Measurements from ENCODE around the gene UGT1A8. TPM values are rescaled to one million over a fixed set of nuclear protein-coding genes. Genes with fewer than 3 reads are reported as not detected.

Gene UGT1A8
- total and polyA plus RNA-seq, 9 of the 15 experiments (the other 6 are each of a cell fraction or from before 2014, with no cell fraction given) = 0.04 TPM; not detected in 8

DNA sequence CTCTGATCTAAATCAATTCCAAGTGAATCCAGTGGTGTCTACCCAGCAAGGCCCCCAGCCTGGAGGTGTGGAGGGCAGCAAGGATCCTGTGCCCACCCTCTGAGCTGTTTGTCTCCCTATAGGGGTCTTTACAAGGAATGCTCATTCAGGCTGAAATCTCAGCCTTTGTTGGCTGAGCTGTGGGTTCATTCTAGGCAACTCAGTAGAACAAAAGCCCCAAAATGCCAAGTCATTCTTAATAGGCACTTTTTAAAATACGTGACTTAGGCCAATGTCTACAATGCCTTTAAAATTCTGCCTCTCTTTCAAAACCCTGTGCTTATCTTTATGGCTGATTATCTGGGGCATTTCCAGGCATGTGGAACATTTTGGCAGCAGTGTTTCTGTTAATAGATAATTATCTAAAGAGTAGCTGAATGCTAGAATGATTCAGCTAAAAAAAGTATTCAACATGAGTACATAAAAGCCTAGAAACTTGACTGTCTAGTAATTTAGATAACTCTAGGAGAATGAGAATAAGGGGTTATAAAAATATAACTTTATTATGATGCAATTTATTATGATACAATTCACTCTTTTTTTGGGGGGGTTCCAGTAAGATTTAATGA is 82.7 kb downstream of the UGT1A8 start (continued):
- TF ChIP-seq, protein P1, sequence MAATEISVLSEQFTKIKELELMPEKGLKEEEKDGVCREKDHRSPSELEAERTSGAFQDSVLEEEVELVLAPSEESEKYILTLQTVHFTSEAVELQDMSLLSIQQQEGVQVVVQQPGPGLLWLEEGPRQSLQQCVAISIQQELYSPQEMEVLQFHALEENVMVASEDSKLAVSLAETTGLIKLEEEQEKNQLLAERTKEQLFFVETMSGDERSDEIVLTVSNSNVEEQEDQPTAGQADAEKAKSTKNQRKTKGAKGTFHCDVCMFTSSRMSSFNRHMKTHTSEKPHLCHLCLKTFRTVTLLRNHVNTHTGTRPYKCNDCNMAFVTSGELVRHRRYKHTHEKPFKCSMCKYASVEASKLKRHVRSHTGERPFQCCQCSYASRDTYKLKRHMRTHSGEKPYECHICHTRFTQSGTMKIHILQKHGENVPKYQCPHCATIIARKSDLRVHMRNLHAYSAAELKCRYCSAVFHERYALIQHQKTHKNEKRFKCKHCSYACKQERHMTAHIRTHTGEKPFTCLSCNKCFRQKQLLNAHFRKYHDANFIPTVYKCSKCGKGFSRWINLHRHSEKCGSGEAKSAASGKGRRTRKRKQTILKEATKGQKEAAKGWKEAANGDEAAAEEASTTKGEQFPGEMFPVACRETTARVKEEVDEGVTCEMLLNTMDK (IDR thresholded peaks at IDR 0.05; ENCODE audit: borderline replicate concordance, insufficient read depth, low read depth, low read length, poor library complexity, severe bottlenecking) = no peak
- TF ChIP-seq KLF6 (CRISPR knock-in tag; IDR thresholded peaks at IDR 0.05; ENCODE audit: borderline replicate concordance) (no peak), MCM2 (IDR thresholded peaks at IDR 0.05; ENCODE audit: low read depth) (no peak), ETS2 (tag; IDR thresholded peaks at IDR 0.05; ENCODE audit: borderline replicate concordance, poor library complexity, severe bottlenecking) (no peak), GATAD2B (IDR thresholded peaks at IDR 0.05; ENCODE audit: borderline replicate concordance) (peak; percentile 90), EP300 (IDR thresholded peaks at IDR 0.05; ENCODE audit: low read length) (peak; percentile 87), HNRNPL (IDR thresholded peaks at IDR 0.05; ENCODE audit: low read depth, low read length) (no peak), TCF7L2 (IDR thresholded peaks at IDR 0.05; ENCODE audit: low read depth, low read length) (no peak), TAL1 (IDR thresholded peaks at IDR 0.05) (peak; percentile 45), MTA3 (IDR thresholded peaks at IDR 0.05; ENCODE audit: borderline replicate concordance) (0 out of 2 replicates have a peak, but pooled peaks have one; percentile 34), PCBP1 (IDR thresholded peaks at IDR 0.05; ENCODE audit: low read depth, low read length, poor library complexity, severe bottlenecking) (no peak), RFX7 (CRISPR knock-in tag; IDR thresholded peaks at IDR 0.05) (no peak), SRF (CRISPR knock-in tag; IDR thresholded peaks at IDR 0.05) (no peak), ZNF384 (IDR thresholded peaks at IDR 0.05; ENCODE audit: low read depth, low read length) (no peak), PHF21A (IDR thresholded peaks at IDR 0.05; ENCODE audit: borderline replicate concordance, low read depth) (peak; percentile 57; the same call in 1 of the 2 replicates), ZNF699 (CRISPR knock-in tag; IDR thresholded peaks at IDR 0.05; ENCODE audit: insufficient replicate concordance) (no peak), NCOR1 (IDR thresholded peaks at IDR 0.05) (peak; percentile 24; the same call in 1 of the 2 replicates), CHD4 (IDR thresholded peaks at IDR 0.05; ENCODE audit: insufficient read depth, insufficient replicate concordance, low read depth, low read length, poor library complexity, severe bottlenecking) (no peak), MTA1 (IDR thresholded peaks at IDR 0.05; ENCODE audit: borderline replicate concordance) (peak; percentile 56; the same call in 1 of the 2 replicates), ZNF644 (tag; IDR thresholded peaks at IDR 0.05; ENCODE audit: low read depth) (0 out of 2 replicates have a peak, but pooled peaks have one; percentile 33), CCAR2 (IDR thresholded peaks at IDR 0.05; ENCODE audit: low read depth, low read length) (no peak), NR2C1 (IDR thresholded peaks at IDR 0.05) (no peak), NR2C1 (tag; IDR thresholded peaks at IDR 0.05) (no peak)
- TF ChIP-seq, protein P2, sequence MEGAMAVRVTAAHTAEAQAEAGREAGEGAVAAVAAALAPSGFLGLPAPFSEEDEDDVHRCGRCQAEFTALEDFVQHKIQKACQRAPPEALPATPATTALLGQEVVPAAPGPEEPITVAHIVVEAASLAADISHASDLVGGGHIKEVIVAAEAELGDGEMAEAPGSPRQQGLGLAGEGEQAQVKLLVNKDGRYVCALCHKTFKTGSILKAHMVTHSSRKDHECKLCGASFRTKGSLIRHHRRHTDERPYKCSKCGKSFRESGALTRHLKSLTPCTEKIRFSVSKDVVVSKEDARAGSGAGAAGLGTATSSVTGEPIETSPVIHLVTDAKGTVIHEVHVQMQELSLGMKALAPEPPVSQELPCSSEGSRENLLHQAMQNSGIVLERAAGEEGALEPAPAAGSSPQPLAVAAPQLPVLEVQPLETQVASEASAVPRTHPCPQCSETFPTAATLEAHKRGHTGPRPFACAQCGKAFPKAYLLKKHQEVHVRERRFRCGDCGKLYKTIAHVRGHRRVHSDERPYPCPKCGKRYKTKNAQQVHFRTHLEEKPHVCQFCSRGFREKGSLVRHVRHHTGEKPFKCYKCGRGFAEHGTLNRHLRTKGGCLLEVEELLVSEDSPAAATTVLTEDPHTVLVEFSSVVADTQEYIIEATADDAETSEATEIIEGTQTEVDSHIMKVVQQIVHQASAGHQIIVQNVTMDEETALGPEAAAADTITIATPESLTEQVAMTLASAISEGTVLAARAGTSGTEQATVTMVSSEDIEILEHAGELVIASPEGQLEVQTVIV (CRISPR knock-in tag; IDR thresholded peaks at IDR 0.05; ENCODE audit: borderline replicate concordance) = no peak
- TF ChIP-seq, protein P3, sequence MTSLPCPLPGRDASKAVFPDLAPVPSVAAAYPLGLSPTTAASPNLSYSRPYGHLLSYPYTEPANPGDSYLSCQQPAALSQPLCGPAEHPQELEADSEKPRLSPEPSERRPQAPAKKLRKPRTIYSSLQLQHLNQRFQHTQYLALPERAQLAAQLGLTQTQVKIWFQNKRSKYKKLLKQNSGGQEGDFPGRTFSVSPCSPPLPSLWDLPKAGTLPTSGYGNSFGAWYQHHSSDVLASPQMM (CRISPR knock-in tag; IDR thresholded peaks at IDR 0.05) = no peak
